Stimulated activated naive CD8-positive, alpha-beta T cell treated with anti-CD3 and anti-CD28 coated beads, Interleukin-15, Interleukin-2, amounts not matched to agents 100 U/mL and 50 U/mL, for 24 hours (primary cell): ENCODE results near the gene NHLRC3.
"Not testable (repeated sequence)": the region's sequence is repeated elsewhere in the genome, so short reads cannot be mapped to it uniquely, and the experiment has no call there.

ENCODE experiments used
- ATAC-seq: fragments of 150-1000 bp; cut with Tn5 transposase; one replicate; pipeline ENCODE4 v1.10.0; 2021
- DNase-seq: peaks from one replicate; pipeline ENCODE4 v3.0.0; 2021

NHLRC3 gene

GRCh38 chr13:39047560-39047959 lies 9.3 kb downstream of the NHLRC3 start:
- DNase-seq (no peak), ATAC-seq (no peak)

- DNase-seq, result no peak
- no peak for ATAC-seq
These were observed 10.6 kb downstream of the NHLRC3 start for GRCh38 chr13:39048806-39049205.

GRCh38 chr13:39049274-39049673 lies 11.0 kb downstream of the NHLRC3 start:
- no peak for ATAC-seq
- DNase-seq, result no peak

GRCh38 chr13:39051157-39051556 lies 12.9 kb downstream of the NHLRC3 start:
- DNase-seq, result no peak
- no peak for ATAC-seq

GRCh38 chr13:39052944-39053343 lies 14.7 kb downstream of the NHLRC3 start:
- ATAC-seq (no peak), DNase-seq (no peak)

GRCh38 chr13:39054112-39054511 lies 15.9 kb downstream of the NHLRC3 start:
- DNase-seq (no peak), ATAC-seq (no peak)

GRCh38 chr13:39056018-39056417 lies 17.8 kb downstream of the NHLRC3 start:
- no peak for ATAC-seq

GRCh38 chr13:39058040-39058439 lies 19.8 kb downstream of the NHLRC3 start:
- no peak for DNase-seq
- ATAC-seq, result no peak

More at GRCh38 chr13:39056018-39056417, 17.8 kb downstream of the NHLRC3 start:
- no peak for DNase-seq

- ATAC-seq, result no peak
- no peak for DNase-seq
These were observed 23.7 kb downstream of the NHLRC3 start for GRCh38 chr13:39062004-39062403.

- no peak for DNase-seq
- ATAC-seq, result no peak
These were observed 34.6 kb downstream of the NHLRC3 start for GRCh38 chr13:39072842-39073241.

- ATAC-seq, result no peak
- no peak for DNase-seq
These were observed 35.7 kb downstream of the NHLRC3 start for GRCh38 chr13:39073983-39074382.

- not testable (repeated sequence) for DNase-seq, ATAC-seq
These were observed 48.1 kb downstream of the NHLRC3 start for GRCh38 chr13:39086251-39086945.

GRCh38 chr13:39091586-39091985 lies 53.3 kb downstream of the NHLRC3 start:
- no peak for DNase-seq
- ATAC-seq, result no peak

GRCh38 chr13:39095500-39095899 lies 57.2 kb downstream of the NHLRC3 start:
- ATAC-seq, result peak; percentile 93

GRCh38 chr13:39099231-39099630 lies 61.0 kb downstream of the NHLRC3 start:
- ATAC-seq (no peak), DNase-seq (no peak)

More at GRCh38 chr13:39095500-39095899, 57.2 kb downstream of the NHLRC3 start:
- no peak for DNase-seq
